LNCAP (cell line): Measurements from ENCODE around the gene PTGDR2.

Source experiments
- CTCF ChIP-seq: fragments of 450-650 bp; IDR thresholded peaks from 2 replicates; pipeline ENCODE4 v1.5.1; 2017; ENCODE audit warnings: mild to moderate bottlenecking

The PTGDR2 gene

GRCh38 chr11:60855726-60856633 is at the start of gene PTGDR2:
Gene PTGDR2 (minus strand): TSS chr11:60855950. CDS start chr11:60853722, 2,228 bp downstream.
- TF ChIP-seq CTCF, result no peak

DNA sequence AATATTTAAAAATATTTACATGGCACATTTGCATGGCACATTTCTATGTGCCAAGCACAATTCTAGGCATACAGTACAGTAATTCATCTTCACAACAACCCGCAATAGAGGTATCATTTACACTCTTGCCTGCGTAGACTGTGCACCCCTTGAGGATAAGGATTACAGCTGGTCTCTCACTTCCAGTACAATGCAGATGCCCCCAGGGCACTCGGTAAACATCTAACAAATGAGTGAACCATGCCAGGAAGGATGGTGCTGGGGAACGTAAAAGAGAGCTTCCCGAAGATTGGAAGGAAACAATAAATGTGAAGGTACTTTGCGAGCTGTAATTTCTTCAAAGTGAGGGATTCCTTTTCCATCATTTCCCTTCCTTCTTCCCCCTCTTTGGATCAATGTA is 49.3 kb upstream of the PTGDR2 start:
- no peak for TF ChIP-seq CTCF

DNA sequence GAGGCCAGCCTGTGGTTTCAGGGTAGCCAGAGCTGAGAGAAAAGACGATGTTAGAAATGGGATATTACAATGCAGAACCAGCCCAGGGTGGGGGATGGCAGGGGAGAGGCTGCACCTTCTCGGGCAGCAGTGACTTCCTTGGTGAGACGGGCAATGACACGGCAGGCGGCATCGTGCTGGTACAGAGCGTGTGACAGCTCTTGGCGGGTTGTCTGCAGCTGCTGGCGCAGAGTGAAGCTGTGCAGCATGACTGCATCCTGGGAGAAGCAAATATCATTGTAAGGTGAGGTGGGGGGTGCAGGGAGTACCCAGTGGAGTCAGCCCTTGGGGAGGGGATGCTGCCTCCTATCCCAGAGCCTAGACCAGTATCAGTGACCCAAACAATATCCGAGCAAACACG is 46.9 kb upstream of the PTGDR2 start:
- TF ChIP-seq CTCF, result no peak

DNA sequence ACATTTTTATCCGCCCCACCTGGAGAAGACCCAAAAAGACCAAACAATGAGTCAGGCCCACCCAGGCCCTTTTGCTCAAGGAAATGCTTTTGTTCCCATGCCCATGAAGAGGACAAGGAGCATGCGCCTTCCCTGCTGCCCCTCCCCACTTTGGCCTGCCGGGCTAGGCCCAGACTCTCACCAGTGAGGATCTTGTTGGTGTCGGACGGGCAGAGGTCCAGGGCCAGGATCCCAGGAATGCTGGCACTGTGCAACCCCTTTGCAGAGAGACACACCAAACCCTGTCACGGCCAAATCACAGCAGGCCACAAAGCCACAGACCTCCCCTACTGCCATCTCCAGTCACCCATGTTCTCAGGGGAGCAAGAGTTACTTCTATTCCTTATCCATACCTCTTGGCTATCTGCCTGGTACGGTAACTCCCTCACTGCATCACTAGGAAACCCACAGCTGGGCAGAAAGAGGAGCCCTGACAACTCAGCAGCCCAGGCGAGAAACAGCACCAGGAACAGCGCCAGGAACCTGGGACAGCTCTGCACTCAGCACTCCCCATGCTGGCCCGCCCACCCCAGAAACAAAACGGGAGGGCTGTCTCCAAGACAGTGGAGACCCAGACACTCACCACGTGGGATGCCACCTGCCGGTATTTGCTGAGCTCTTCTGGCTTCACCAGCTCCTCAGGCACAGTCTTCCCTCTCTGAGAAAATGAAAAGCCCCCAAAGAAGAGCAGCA is 45.1 kb upstream of the PTGDR2 start:
- no peak for TF ChIP-seq CTCF

- TF ChIP-seq CTCF, result no peak
Observed at GRCh38 chr11:60899977-60900376, 44.2 kb upstream of the PTGDR2 start.

- TF ChIP-seq CTCF, result peak; percentile 97
Observed at GRCh38 chr11:60899046-60899936, 43.5 kb upstream of the PTGDR2 start.

DNA sequence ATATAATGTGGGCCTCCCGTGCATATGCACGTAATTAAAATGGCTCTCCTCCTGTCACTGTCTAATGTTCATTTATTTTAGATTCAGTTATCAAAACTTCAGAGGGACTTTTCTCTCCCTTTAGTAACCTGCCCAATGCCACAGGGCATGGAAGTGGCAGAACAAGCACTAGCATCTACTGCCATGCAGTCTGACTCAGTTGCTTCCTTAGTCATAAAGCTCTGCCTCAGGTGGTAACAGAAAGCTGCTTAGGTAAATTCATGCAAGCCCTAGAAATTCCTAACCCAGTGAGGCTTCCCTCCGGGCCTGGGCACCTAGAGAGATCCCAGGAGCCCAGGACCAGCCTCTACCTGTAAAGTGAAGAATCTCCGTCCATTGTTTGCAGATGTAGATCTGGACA is 41.7 kb upstream of the PTGDR2 start:
- TF ChIP-seq CTCF, result no peak
